D721Med (cell line): ENCODE results near the gene GSTO1.
"Not testable (repeated sequence)": the region's sequence is repeated elsewhere in the genome, so short reads cannot be mapped to it uniquely, and the experiment has no call there.

Experiments used
- DNase-seq: peaks from one replicate; pipeline ENCODE4 v3.0.0; 2011; ENCODE audit warnings: low spot score; ENCODE audit not compliant: insufficient read length
- FAIRE-seq: peaks from 2 replicates; lab custom pipeline; 2011; peaks lifted over from hg19 to GRCh38; lab: Jason Lieb, UNC
- TF ChIP-seq, protein P1 (sequence below): IDR thresholded peaks from 2 replicates; pipeline ENCODE4 v1.5.1; 2012; ENCODE audit warnings: mild to moderate bottlenecking, control low read depth; ENCODE audit not compliant: insufficient read depth; ENCODE audit errors: missing control alignments

The GSTO1 gene

DNA sequence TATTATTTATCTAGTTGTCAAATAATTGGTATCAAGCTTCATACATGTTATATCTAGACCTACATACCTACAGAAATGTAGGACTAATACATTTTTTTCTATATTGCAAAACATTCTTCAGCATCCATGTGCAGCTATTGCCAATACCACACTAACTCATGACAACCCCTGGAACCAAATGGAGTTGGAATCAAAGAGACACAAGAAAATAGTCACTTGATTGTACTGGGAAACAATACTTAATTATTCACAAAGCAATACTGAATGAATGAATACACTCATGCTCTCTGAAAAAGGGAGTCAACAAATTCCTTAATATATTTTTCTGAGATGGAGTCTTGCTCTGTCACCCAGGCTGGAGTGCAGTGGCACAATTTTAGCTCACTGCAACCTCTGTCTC, 12.1 kb upstream of the GSTO1 start:
- DNase-seq: no peak
- TF ChIP-seq, protein P1, sequence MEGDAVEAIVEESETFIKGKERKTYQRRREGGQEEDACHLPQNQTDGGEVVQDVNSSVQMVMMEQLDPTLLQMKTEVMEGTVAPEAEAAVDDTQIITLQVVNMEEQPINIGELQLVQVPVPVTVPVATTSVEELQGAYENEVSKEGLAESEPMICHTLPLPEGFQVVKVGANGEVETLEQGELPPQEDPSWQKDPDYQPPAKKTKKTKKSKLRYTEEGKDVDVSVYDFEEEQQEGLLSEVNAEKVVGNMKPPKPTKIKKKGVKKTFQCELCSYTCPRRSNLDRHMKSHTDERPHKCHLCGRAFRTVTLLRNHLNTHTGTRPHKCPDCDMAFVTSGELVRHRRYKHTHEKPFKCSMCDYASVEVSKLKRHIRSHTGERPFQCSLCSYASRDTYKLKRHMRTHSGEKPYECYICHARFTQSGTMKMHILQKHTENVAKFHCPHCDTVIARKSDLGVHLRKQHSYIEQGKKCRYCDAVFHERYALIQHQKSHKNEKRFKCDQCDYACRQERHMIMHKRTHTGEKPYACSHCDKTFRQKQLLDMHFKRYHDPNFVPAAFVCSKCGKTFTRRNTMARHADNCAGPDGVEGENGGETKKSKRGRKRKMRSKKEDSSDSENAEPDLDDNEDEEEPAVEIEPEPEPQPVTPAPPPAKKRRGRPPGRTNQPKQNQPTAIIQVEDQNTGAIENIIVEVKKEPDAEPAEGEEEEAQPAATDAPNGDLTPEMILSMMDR: no peak
- FAIRE-seq: no peak

DNA sequence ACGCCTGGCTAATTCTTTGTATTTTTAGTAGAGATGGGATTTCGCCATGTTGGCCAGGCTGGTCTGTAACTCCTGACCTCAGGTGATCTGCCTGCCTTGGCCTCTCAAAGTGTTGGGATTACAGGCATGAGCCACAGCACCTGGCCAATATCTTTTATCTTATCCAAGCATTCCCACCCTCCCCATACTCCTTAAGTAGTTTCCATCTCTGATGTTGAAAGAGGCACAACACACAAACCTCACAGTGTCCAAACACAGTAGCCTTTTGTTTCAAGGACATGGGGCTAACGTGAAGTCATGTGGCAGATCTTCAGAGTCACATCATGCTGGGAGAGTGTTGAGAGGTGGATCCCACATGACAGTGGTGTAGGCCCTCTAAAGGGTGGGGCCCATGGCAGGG, 11.7 kb upstream of the GSTO1 start:
- not testable (repeated sequence) for DNase-seq, FAIRE-seq

DNA sequence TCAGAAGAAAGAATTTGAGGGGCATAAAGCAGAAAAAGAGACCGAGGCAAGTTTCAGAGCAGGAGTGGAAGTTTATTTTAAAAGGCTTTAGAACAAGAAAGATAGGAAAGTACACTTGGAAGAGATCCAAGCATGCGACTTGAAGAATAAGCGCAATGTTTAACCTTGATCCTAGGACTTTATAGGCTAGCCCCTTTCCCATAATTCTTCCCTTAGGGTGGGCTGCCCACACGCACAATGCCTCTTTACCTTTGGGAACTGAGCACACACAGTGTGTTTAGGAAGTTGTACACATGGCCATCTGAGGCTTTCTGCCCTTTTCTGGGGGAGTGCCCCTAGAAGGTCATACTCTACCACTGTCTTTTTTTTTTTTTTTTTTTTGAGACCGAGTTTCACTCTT, 11.2 kb upstream of the GSTO1 start:
- FAIRE-seq (no peak), DNase-seq (no peak)
- TF ChIP-seq, protein P1: no peak

DNA sequence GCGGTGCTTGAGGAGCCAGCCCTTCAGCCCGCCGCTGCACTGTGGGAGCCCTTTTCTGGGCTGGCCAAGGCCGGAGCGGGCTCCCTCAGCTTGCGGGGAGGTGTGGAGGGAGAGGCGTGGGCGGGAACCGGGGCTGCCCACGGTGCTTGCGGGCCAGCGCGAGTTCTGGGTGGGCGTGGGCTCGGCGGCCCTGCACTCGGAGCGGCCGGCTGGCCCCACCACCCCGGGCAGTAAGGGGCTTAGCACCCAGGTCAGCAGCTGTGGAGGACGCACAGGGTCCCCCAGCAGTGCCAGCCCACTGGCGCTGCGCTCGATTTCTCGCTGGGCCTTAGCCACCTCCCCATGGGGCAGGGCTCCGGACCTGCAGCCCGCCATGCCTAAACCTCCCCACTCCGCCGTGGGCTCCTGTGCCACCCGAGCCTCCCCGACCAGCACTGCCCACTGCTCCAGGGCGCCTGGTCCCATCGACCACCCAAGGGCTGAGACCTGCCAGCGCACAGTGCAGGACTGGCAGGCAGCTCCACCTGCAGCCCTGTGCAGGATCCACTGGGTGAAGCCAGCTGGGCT, 9.5 kb upstream of the GSTO1 start:
- no peak for FAIRE-seq

DNA sequence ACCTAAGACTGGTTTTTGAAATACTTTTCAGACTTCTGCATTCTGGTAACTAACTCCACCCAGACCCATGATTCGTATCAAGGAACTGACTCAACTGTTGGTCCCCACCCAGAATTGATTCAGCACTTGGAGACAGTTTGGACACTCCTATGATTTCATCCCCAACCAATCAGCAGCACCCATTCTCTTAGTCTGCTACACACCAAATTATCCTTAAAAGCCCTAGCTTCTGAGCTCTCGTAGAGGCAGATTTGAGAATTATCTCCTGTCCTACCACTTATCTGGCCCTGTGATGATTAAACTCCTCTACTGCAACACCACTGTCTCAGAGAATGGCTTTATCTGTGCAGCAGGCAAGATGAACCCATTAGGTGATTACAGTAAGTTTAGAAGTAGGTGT, 7.7 kb upstream of the GSTO1 start:
- DNase-seq: no peak
- TF ChIP-seq, protein P1: no peak
- no peak for FAIRE-seq

More for the DNA sequence above, 9.5 kb upstream of the GSTO1 start:
- TF ChIP-seq, protein P1: no peak
- no peak for DNase-seq

DNA sequence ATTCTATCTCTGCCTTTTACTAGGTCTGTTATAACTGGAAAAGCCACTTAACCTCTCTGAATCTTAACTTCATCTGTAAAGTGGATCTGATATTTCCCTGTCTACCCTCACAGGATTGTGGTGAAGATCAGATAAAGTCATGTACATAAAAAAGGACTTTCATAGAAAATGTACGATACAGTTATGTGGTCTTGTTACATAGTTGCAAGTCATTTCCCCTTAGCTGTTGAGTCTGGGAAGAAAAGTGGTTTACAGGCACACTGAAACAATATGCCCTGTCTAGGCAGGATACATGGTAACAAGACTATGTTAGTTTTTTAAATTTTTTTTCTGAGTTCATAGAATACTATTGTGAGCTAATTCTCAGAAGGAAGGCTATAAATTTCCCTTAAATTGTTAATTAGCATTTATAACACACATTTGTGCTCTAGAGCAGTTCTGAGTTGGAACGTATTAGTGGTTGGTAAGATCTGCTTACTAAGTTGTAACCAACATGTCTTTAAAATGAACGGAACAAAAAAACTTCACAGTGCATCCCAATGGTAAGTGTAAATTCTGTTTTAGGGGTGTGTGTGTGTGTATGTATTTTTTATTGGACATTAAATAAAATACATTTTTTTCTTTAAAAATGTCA, 7.1 kb upstream of the GSTO1 start:
- no peak for DNase-seq
- TF ChIP-seq, protein P1: no peak
- no peak for FAIRE-seq

DNA sequence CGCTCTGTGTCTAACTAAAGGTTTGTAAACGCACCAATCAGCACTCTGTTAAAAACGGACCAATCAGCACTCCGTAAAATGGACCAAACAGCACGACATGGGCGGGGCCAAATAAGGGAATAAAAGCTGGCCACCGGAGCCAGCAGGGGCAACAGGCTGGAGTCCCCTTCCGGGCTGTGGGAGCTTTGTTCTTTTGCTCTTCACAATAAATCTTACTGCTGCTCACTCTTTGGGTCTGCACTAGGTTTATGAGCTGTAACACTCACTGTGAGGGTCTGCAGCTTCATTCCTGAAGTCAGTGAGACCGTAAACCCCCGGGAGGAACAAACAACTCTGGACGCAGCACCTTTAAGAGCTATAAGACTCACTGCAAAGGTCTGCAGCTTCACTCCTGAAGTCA, 5.8 kb upstream of the GSTO1 start:
- DNase-seq, FAIRE-seq: not testable (repeated sequence)

DNA sequence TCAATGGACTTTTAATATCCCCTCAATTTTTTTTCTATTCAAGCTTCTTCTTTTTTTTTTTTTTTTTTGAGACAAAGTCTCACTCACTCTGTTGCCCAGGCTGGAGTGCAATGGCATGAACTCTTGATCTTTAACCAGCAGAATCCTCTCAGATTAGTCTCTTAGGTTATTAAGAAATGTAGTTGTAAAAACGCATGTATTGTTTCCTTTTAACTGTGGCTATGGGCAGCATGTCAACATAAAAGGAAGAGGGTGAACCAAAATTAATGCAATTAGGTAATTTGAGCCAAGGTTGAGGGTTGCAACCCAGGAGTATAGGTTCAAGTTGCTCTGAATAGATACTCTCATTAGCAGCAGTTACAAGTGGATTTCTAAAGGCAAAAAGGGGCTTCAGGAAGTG, 4.3 kb upstream of the GSTO1 start:
- no peak for FAIRE-seq
- TF ChIP-seq, protein P1: no peak
- DNase-seq: no peak
